ENCODE data around the gene ASAP2. TPM values are rescaled to one million over a fixed set of nuclear protein-coding genes. Genes with fewer than 3 reads are reported as not detected.

ASAP2 gene
- total RNA-seq, 2 experiments from 2014 or later: not detected

GRCh38 chr2:9322576-9322975 lies 116.0 kb downstream of the ASAP2 start:
- Mint-ChIP-seq H3K4me3 (no peak overlapping the region), H3K27me3 (ENCODE audit: low read depth) (peaks cover 7% of the 10 kb centered on the region), H3K4me1 (ENCODE audit: low read depth) (no peaks in the 10 kb centered on the region), H3K36me3 (ENCODE audit: low read depth) (no peaks in the 10 kb centered on the region), H3K27ac (no peak overlapping the region), H3K9me3 (ENCODE audit: insufficient read depth) (no peaks in the 10 kb centered on the region)
- POLR2A ChIA-PET: no interaction called here
- ATAC-seq (no peak), DNase-seq (no peak)
- CTCF ChIA-PET: no interaction called here

DNA sequence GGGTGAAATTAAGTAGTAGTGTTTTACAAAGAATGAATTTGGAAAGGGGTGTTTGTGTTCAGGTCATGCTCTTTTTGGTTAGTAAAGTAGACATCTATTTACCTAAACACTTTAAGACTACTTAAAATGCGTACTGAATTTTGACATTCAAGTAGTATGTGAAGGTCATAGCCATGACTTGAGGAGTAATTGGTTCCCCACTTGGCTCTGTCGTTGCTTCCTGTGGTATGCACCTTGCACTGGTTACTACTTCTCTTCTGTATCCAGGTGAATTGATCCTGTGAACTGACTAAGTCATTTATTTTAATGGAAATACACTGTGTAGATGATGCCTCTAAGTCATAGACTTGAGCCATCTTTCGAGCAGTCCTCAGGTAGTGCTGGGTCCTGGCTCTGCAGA lies 118.8 kb downstream of the ASAP2 start:
- Mint-ChIP-seq H3K4me3 (no peak overlapping the region), H3K36me3 (ENCODE audit: low read depth) (no peaks in the 10 kb centered on the region), H3K27me3 (ENCODE audit: low read depth) (peaks cover 20% of the 10 kb centered on the region), H3K27ac (no peak overlapping the region), H3K9me3 (ENCODE audit: insufficient read depth) (no peaks in the 10 kb centered on the region), H3K4me1 (ENCODE audit: low read depth) (no peaks in the 10 kb centered on the region)
- DNase-seq: no peak
- no peak for ATAC-seq
- ChIA-PET POLR2A (no interaction called here), CTCF (no interaction called here)

DNA sequence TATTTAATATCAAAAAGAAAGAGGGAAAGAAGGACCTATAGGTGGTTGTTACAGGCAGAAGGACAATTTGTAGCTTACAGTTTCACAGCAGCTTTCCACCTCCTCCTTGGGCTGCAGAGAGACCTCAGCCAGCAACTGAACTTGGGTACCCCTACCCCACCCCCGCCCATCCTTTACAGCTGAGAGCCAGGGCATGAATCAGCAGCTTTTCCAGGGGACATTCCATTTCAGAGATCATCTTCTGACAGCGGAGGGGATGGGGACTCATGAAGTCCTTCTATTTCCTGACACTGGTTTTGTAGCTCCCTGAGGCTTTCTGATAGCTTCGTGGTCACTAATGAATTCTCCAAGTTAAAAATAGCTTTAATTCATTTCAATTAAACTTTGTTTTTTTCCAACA lies 120.4 kb downstream of the ASAP2 start:
- Mint-ChIP-seq H3K4me1 (ENCODE audit: low read depth) (no peaks in the 10 kb centered on the region), H3K9me3 (ENCODE audit: insufficient read depth) (no peaks in the 10 kb centered on the region), H3K27me3 (ENCODE audit: low read depth) (peaks cover 18% of the 10 kb centered on the region), H3K27ac (no peak overlapping the region), H3K4me3 (no peak overlapping the region), H3K36me3 (ENCODE audit: low read depth) (no peaks in the 10 kb centered on the region)
- ChIA-PET POLR2A (interaction anchor here (0.6 kb wide), 1 partner anchor 1331 kb away, joined by 3 read pairs; no protein-coding TSS in a partner anchor), CTCF (no interaction called here)
- ATAC-seq: no peak
- no peak for DNase-seq

GRCh38 chr2:9327873-9328352 lies 121.3 kb downstream of the ASAP2 start:
- no peak overlapping the region for H3K4me3 Mint-ChIP-seq
- H3K27me3 Mint-ChIP-seq (ENCODE audit: low read depth): peaks cover 20% of the 10 kb centered on the region
- ATAC-seq: no peak
- no peaks in the 10 kb centered on the region for H3K9me3 Mint-ChIP-seq (ENCODE audit: insufficient read depth)
- no peak for DNase-seq
- no peaks in the 10 kb centered on the region for H3K36me3 Mint-ChIP-seq (ENCODE audit: low read depth)
- POLR2A ChIA-PET: no interaction called here
- no peak overlapping the region for H3K27ac Mint-ChIP-seq
- CTCF ChIA-PET: no interaction called here
- no peaks in the 10 kb centered on the region for H3K4me1 Mint-ChIP-seq (ENCODE audit: low read depth)

- ChIA-PET CTCF (no interaction called here), POLR2A (no interaction called here)
- no peaks in the 10 kb centered on the region for H3K9me3 Mint-ChIP-seq (ENCODE audit: insufficient read depth)
Measured at GRCh38 chr2:9328931-9329330, 122.3 kb downstream of the ASAP2 start.

DNA sequence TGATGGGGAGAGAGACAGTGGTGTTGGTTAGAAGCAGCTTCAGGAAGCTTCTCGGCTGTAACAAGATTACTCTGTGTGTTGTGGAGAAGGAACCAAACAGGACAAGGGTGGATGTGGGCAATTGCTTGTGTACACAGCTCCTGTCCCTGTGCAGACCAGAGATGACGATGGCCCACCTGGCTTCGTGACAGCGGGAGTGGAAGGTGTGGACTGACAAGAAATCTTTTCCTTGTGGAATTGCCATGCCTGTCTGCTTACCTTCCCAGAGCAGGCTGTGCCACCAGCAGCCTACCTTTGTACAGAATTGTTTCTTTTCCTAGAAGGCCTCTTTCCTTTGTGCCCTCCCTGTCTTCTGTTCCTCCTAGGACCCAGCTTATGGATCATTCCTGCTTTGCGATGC lies 122.9 kb downstream of the ASAP2 start:
- DNase-seq: no peak
- no peaks in the 10 kb centered on the region for H3K9me3 Mint-ChIP-seq (ENCODE audit: insufficient read depth)
- H3K27me3 Mint-ChIP-seq (ENCODE audit: low read depth): peaks cover 23% of the 10 kb centered on the region
- no peaks in the 10 kb centered on the region for H3K36me3 Mint-ChIP-seq (ENCODE audit: low read depth)
- no peak overlapping the region for H3K4me3 Mint-ChIP-seq
- ChIA-PET CTCF (no interaction called here), POLR2A (no interaction called here)
- H3K27ac Mint-ChIP-seq: no peak overlapping the region
- no peak for ATAC-seq
- H3K4me1 Mint-ChIP-seq (ENCODE audit: low read depth): no peaks in the 10 kb centered on the region

More at GRCh38 chr2:9328931-9329330, 122.3 kb downstream of the ASAP2 start:
- Mint-ChIP-seq H3K27ac (no peak overlapping the region), H3K27me3 (ENCODE audit: low read depth) (peaks cover 23% of the 10 kb centered on the region), H3K4me1 (ENCODE audit: low read depth) (no peaks in the 10 kb centered on the region), H3K36me3 (ENCODE audit: low read depth) (no peaks in the 10 kb centered on the region), H3K4me3 (no peak overlapping the region)
- DNase-seq (no peak), ATAC-seq (no peak)

DNA sequence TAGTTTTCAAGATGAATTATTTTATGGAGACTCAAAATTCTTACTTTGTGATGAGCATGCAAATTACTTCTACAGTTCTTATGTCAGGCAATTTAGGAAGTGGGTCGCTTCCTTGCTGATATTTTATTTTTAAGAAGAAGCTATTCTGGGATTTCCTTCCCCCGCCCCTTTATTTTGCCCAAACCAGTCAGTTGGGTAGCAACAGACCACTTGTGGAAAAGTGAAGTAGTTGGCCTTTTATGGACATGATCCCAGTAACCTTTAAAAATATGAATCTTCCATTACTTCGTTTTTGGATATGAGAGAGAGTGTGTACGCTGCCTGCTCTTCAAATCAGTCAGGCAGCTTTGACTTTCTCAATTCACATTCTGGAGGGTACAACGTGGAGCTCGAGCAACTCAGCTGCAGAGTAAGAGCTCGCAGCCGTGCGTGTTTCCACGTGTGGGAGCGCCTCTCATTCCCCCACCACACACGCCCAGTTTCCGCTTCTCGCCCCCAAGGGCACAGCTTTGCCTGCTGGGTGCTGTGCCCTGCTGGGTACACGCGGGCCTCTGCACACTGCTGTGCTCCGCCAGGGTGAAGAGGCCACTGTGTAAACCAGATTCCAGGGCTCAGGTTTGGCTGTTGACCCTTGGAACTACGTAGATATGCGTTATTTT lies 124.1 kb downstream of the ASAP2 start:
- CTCF ChIA-PET: no interaction called here
- peaks cover 21% of the 10 kb centered on the region for H3K27me3 Mint-ChIP-seq (ENCODE audit: low read depth)

DNA sequence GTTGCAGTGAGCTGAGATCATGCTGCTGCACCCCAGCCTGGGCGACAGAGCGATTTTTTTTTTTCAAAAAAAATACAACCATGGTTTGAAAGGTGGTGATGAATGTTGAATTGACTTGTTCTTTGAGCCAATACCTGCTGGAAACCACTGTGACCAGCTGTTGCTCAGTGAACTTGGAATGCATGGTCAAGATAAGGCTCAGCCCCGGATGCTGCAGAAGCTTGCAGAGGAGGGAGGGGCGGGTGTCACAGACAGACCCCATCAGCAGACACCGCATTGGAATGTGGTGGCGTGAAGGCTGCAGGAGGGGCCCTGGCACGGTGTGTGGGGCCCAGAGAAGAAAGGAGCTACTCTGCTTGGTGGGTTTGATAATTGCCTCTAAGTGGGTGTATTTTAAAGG lies 125.1 kb downstream of the ASAP2 start:
- ChIA-PET POLR2A (no interaction called here), CTCF (no interaction called here)
- Mint-ChIP-seq H3K27me3 (ENCODE audit: low read depth) (peaks cover 20% of the 10 kb centered on the region), H3K4me3 (no peak overlapping the region), H3K36me3 (ENCODE audit: low read depth) (no peaks in the 10 kb centered on the region), H3K27ac (no peak overlapping the region), H3K9me3 (ENCODE audit: insufficient read depth) (no peaks in the 10 kb centered on the region), H3K4me1 (ENCODE audit: low read depth) (peaks cover 2% of the 10 kb centered on the region)
- ATAC-seq (no peak), DNase-seq (no peak)

More for the DNA sequence above, 124.1 kb downstream of the ASAP2 start:
- no peak overlapping the region for H3K4me3 Mint-ChIP-seq
- no peaks in the 10 kb centered on the region for H3K9me3 Mint-ChIP-seq (ENCODE audit: insufficient read depth)
- H3K27ac Mint-ChIP-seq: no peak overlapping the region
- ATAC-seq (no peak), DNase-seq (no peak)
- POLR2A ChIA-PET: no interaction called here
- no peaks in the 10 kb centered on the region for H3K36me3 Mint-ChIP-seq (ENCODE audit: low read depth)
- no peaks in the 10 kb centered on the region for H3K4me1 Mint-ChIP-seq (ENCODE audit: low read depth)

DNA sequence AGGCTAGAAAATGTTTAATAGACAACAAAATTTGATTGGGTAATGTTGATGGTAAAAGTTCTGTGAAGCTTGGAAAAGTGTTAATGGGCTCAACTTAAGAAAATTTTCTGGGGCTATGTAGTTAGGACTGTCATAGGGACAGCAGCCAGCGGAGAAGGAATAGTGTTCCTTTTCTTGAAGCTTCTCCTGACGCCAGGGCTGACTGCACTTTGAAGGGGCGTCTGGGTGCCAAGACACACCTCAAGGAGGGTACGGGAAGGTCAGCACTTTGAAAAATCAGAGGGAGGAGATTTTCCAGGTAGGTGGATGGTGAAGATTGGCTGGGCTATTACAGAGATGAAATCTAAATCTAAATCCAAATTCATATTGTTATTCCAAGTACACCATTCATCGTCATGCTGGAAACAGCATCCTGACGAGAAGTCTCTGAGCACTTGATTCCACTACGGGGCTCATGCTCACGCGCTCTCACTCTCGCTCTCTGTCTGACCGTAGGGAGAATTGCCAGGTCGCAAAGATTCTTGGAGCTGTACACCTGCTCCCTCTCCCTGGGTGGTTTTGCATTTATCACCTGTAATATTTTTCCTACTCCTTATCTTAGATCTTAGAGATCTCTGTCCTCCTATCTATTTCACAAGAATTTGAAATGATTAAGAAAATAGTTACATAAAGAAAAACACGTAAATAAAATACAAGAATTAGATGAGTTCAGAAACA lies 125.7 kb downstream of the ASAP2 start:
- DNase-seq: no peak
- CTCF ChIA-PET: no interaction called here
- peaks cover 19% of the 10 kb centered on the region for H3K27me3 Mint-ChIP-seq (ENCODE audit: low read depth)
- no peaks in the 10 kb centered on the region for H3K9me3 Mint-ChIP-seq (ENCODE audit: insufficient read depth)
- no peak overlapping the region for H3K4me3 Mint-ChIP-seq
- POLR2A ChIA-PET: no interaction called here
- peaks cover 2% of the 10 kb centered on the region for H3K4me1 Mint-ChIP-seq (ENCODE audit: low read depth)
- H3K36me3 Mint-ChIP-seq (ENCODE audit: low read depth): no peaks in the 10 kb centered on the region
- no peak overlapping the region for H3K27ac Mint-ChIP-seq
- no peak for ATAC-seq

DNA sequence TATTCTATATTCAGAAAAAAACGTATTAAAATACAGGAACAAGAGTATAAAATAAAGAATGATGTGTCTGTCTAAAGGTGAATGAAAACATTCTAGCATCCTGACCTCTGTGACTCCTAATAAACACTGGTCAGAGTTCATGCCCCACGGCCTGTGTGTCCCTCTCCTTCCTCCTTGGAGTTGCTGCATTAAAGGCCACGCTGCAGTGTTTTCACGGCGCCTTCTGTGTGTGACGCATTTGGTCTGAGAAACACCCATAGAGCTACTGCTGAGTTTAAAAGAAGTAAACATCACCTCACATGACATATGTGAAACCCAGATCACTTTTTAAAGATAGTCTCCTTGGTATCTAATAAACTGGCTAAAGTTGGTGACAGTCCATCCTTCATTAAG lies 126.2 kb downstream of the ASAP2 start:
- POLR2A ChIA-PET: no interaction called here
- no peak overlapping the region for H3K4me3 Mint-ChIP-seq
- no peak for DNase-seq
- H3K9me3 Mint-ChIP-seq (ENCODE audit: insufficient read depth): no peaks in the 10 kb centered on the region
- no peaks in the 10 kb centered on the region for H3K36me3 Mint-ChIP-seq (ENCODE audit: low read depth)
- ATAC-seq: no peak
- peaks cover 17% of the 10 kb centered on the region for H3K27me3 Mint-ChIP-seq (ENCODE audit: low read depth)
- H3K4me1 Mint-ChIP-seq (ENCODE audit: low read depth): peaks cover 2% of the 10 kb centered on the region
- CTCF ChIA-PET: no interaction called here
- no peak overlapping the region for H3K27ac Mint-ChIP-seq

- POLR2A ChIA-PET: no interaction called here
- no peaks in the 10 kb centered on the region for H3K36me3 Mint-ChIP-seq (ENCODE audit: low read depth)
- no peak for DNase-seq
Measured at GRCh38 chr2:9333591-9334171, 127.1 kb downstream of the ASAP2 start.

DNA sequence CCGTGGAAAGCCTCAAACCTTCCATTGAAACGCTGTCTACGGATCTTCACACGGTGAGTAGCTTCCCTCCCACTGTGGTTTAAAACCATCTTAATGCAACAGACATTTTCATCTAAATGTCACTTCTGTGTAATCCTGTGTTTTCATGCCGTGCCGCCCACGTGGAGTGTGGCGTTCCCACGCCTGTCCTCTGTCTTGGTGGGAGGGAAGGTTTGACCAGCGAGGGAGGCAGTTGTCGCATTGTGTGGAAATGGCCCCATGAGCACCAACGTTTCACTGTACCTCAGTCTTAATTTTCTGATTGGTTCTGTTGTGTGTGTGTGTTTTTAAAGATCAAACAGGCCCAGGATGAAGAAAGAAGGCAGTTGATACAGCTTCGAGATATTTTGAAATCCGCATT lies 128.1 kb downstream of the ASAP2 start:
- Mint-ChIP-seq H3K27ac (no peak overlapping the region), H3K36me3 (ENCODE audit: low read depth) (no peaks in the 10 kb centered on the region), H3K4me1 (ENCODE audit: low read depth) (peaks cover 2% of the 10 kb centered on the region), H3K9me3 (ENCODE audit: insufficient read depth) (no peaks in the 10 kb centered on the region), H3K4me3 (no peak overlapping the region), H3K27me3 (ENCODE audit: low read depth) (peaks cover 10% of the 10 kb centered on the region)
- DNase-seq (no peak), ATAC-seq (no peak)
- ChIA-PET CTCF (interaction anchor here (0.7 kb wide), 1 partner anchor 543 kb away, joined by 3 read pairs; no protein-coding TSS in a partner anchor), POLR2A (no interaction called here)

More at GRCh38 chr2:9333591-9334171, 127.1 kb downstream of the ASAP2 start:
- Mint-ChIP-seq H3K9me3 (ENCODE audit: insufficient read depth) (no peaks in the 10 kb centered on the region), H3K4me3 (no peak overlapping the region), H3K4me1 (ENCODE audit: low read depth) (peaks cover 2% of the 10 kb centered on the region), H3K27me3 (ENCODE audit: low read depth) (peaks cover 15% of the 10 kb centered on the region), H3K27ac (no peak overlapping the region)
- no peak for ATAC-seq
- CTCF ChIA-PET: no interaction called here

Measured in activated CD8-positive, alpha-beta T cell treated with anti-CD3 and anti-CD28 coated beads, Interleukin-2, amount 10 ng/mL, durations not matched to agents 7 days and 5 days (primary cell).